ENCODE results near the gene NSMCE4A.
"Not testable (repeated sequence)": the region's sequence is repeated elsewhere in the genome, so short reads cannot be mapped to it uniquely, and the experiment has no call there.

Gene NSMCE4A

DNA sequence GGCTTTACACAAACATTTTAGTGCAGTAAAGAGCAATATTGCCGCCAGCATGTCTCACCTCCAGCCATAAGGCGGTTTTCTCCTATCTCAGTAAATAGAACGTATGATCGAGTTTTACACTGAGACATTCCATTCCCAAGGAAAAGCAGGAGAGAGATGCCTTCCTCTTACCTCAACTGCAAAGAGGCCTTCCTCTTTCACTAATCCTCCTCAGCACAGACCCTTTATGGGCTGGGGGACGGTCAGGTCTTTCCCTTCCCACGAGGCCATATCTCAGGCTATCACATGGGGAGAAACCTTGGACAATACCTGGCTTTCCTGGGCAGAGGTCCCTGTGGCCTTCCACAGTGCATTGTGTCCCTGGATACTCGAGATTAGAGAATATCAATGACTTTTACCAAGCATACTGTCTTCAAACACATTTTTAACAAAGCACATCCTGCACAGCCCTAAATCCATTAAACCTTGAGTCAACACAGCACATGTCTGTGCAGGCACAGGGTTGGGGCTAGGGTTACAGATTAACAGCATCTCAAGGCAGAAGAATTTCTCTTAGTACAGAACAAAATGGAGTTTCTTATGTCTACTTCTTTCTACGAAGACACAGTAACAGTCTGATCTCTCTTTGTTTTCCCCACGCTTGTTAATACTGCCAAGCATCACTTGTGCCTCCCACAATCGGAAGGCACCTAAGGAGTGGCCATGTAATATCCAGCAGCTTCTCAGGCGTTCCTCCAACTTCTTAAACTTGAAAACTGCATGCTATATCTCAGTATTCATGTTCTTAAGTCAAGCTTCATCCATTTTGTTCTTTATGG lies 44.5 kb downstream of the NSMCE4A start:
- DNase-seq, result not testable (repeated sequence)

- not testable (repeated sequence) for DNase-seq
Observed at GRCh38 chr10:121929585-121930267, 45.3 kb downstream of the NSMCE4A start.

- DNase-seq, result no peak
Observed at GRCh38 chr10:121928528-121928884, 46.5 kb downstream of the NSMCE4A start.

DNA sequence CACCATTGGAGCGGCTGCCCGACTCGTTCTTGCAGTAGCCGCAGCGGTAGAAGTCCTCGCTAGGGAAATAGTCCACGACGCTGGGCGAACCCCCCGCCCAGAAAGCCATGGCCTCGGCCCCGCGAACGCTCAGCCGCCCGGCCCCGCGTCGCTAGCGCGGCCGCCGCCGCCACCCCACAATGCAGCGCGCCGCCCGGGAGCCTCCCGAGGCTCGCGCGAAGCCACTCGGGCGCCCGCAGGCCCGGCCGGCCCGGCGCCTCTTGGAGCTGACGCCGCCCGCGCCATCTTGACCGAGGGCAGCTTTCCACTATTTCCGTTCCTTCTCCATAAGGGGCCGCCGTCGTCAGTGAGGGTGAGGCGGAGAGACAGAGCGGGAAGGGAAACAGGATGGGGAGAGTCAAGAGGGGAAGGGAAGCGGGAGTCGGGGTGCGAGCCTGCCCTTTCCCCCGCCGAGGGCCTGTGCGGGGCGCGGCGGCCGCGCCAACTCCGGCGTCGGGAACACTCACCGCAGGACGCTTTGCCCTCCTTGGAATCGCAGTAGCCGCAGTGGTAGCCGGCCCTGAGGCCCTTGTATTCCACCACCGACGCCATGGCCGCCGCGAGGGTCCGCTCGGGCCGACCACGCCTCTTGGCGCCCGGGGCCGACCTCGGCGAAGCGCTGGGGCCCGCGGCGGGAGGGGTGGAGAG lies 47.0 kb downstream of the NSMCE4A start, which contains the start of gene ATE1:
TSS of gene ATE1 (minus strand) at position 191 of the 687 bp plus-strand sequence. CDS start at position 109, 82 bp downstream.
- peak; percentile 75 to 77 for DNase-seq

GRCh38 chr10:121927318-121927840 lies 47.6 kb downstream of the NSMCE4A start:
- DNase-seq, result peak; percentile 25 to 27

DNA sequence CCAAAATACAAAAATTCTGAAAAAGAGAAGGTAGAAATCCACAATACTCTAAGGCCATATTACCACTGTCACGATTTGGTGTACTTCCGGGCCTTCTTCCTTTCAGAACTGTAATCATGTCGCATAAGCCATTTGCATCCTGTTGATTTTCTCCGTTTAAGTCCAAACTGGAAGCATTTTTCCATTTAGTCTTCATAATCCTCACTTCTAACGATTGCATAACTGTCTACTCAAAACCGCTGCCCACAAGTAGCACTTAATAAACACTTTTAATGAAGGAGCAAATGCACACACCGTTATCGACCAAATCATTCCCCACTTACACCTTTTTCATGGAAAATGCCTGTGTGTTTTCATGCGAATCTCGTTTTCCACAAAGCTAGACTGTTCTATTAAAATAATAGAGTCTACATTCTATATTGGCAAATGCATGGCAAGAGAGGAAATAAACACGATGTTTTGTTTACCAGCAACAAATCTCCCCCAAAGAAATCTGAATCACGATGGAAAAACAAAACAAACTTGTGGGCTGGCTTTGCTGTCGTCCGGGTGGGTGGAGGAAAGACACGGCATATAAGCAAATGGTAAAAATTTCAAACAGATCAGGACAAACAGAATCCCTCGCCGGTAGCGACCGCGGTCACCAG lies 48.2 kb downstream of the NSMCE4A start:
- no peak for DNase-seq

DNA sequence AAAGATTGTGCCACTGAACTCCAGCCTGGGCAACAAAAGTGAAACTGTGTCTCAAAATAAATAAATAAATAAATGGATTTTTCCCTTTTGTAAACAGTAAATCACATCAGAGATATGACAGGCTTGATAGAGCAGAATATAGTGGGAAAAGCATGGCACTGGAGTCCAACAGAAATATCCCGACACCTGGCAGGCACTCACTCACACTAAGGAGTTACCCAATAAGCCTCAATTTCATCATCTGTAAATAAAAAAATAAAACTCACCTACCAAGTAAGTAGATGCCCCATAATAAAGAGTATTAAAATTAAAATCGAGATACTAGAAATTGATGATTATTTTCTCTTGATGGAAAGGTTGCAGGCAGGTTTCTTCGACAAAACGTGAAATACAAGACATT lies 48.9 kb downstream of the NSMCE4A start:
- no peak for DNase-seq

- no peak for DNase-seq
Observed at GRCh38 chr10:121921238-121921931, 53.6 kb downstream of the NSMCE4A start.

DNA sequence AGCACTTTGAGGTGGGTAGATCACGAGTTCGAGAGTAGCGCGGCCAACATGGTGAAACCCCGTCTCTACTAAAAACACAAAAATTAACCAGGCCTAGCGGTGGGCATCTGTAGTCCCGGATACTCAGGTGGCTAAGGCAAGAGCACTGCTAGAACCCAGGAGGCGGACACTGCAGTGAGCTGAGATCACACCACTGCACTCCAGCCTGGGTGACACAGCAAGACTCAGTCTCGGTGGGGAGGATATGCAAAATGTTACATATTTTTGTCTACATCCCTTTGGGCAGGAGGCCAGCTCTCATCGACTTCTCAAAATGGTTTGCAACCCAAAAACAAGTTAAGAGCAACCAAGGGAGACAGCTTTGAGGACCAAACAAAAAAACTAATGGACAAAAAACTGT lies 55.4 kb downstream of the NSMCE4A start:
- no peak for DNase-seq

DNA sequence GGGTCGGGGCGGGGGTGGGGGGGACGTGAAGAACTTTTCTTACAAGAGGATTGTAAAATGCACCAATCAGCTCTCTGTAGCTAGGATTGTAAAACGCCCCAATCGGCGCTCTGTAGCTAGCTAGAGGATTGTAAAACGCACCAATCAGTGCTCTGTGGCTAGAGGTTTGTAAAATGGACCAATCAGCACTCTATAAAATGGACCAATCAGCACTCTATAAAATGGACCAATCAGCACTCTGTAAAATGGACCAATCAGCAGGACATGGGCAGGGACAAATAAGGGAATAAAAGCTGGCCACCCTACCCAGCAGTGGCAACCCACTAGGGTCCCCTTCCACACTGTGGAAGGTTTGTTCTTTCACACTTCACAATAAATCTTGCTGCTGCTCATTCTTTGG lies 56.2 kb downstream of the NSMCE4A start:
- not testable (repeated sequence) for DNase-seq

DNA sequence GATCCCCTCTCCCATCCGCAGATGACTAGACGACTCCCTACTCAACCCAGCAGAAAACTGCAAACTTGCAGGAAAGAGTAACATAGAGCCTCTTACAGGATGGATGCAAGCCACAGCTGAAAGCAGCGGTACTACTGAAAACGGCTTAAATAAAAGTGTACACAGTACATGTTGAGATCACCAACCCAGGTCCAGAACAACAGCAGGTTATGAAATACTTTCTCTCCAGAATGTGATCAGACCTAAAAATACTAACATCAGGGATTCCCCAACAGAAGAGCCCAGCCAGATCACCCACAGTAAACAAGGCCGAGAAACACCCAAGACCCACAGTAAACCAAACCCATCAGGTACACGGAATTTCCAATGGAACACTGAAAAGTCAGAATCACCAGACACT lies 60.4 kb downstream of the NSMCE4A start:
- DNase-seq, result no peak

- no peak for DNase-seq
Observed at GRCh38 chr10:121911421-121911697, 63.7 kb downstream of the NSMCE4A start.

- DNase-seq, result no peak
Observed at GRCh38 chr10:121910673-121911420, 64.2 kb downstream of the NSMCE4A start.
